GM23248 (cell line): ENCODE data around the gene MAGI1. TPM values are rescaled to one million over a fixed set of nuclear protein-coding genes. Genes with fewer than 3 reads are reported as not detected.

ENCODE experiments used
- DNase-seq: peaks from one replicate; pipeline ENCODE4 v3.0.0-alpha.2; 2015
- H2AFZ ChIP-seq: fragments of 200-600 bp; sonication (generic); 2 replicates; pipeline ENCODE4 v1.6.1; 2016; ENCODE audit warnings: antibody characterized with exemption
- H3F3A ChIP-seq: fragments of 200-600 bp; sonication (generic); 2 replicates; pipeline ENCODE4 v1.6.1; 2016; ENCODE audit warnings: mild to moderate bottlenecking, antibody characterized with exemption, mixed run types; ENCODE audit not compliant: insufficient read depth
- H3K27ac ChIP-seq: fragments of 200-600 bp; sonication (generic); 2 replicates; pipeline ENCODE4 v1.5.1; 2016; ENCODE audit warnings: mild to moderate bottlenecking
- H3K27me3 ChIP-seq: fragments of 200-600 bp; sonication (generic); replicated peaks from 2 replicates; pipeline ENCODE4 v1.6.1; 2016; ENCODE audit warnings: mild to moderate bottlenecking; ENCODE audit not compliant: insufficient read depth
- H3K36me3 ChIP-seq: fragments of 200-600 bp; sonication (generic); 2 replicates; pipeline ENCODE4 v1.6.1; 2016; ENCODE audit warnings: low read depth, mild to moderate bottlenecking
- H3K4me1 ChIP-seq: fragments of 200-600 bp; sonication (generic); 2 replicates; pipeline ENCODE4 v1.6.1; 2016; ENCODE audit warnings: mild to moderate bottlenecking; ENCODE audit not compliant: insufficient read depth
- H3K4me2 ChIP-seq: fragments of 200-600 bp; sonication (generic); one replicate; pipeline ENCODE4 v1.6.1; 2016; ENCODE audit warnings: mild to moderate bottlenecking; ENCODE audit not compliant: unreplicated experiment
- H3K4me3 ChIP-seq: fragments of 200-600 bp; sonication (generic); 2 replicates; pipeline ENCODE4 v1.5.1; 2016; ENCODE audit warnings: mild to moderate bottlenecking
- H3K79me2 ChIP-seq: fragments of 200-600 bp; sonication (generic); 2 replicates; pipeline ENCODE4 v1.6.1; 2016; ENCODE audit warnings: mild to moderate bottlenecking; ENCODE audit not compliant: insufficient read depth
- H3K9ac ChIP-seq: fragments of 200-600 bp; sonication (generic); 2 replicates; pipeline ENCODE4 v1.6.1; 2016; ENCODE audit warnings: mild to moderate bottlenecking
- H3K9me2 ChIP-seq: fragments of 200-600 bp; sonication (generic); 2 replicates; pipeline ENCODE4 v1.6.1; 2016; ENCODE audit warnings: mixed run types, mild to moderate bottlenecking, moderate library complexity; ENCODE audit not compliant: insufficient read depth
- H3K9me3 ChIP-seq: fragments of 200-600 bp; sonication (generic); one replicate; pipeline ENCODE4 v1.6.1; 2017; ENCODE audit warnings: low read depth
- H4K20me1 ChIP-seq: fragments of 200-600 bp; sonication (generic); 2 replicates; pipeline ENCODE4 v1.6.0; 2016; ENCODE audit not compliant: insufficient read depth
- EZH2 ChIP-seq: fragments of 200-600 bp; sonication (generic); IDR thresholded peaks from 2 replicates; pipeline ENCODE4 v1.6.1; 2018; ENCODE audit warnings: antibody characterized with exemption, mild to moderate bottlenecking; ENCODE audit not compliant: insufficient read depth, poor library complexity, severe bottlenecking
- EZH2phosphoT487 ChIP-seq: fragments of 200-600 bp; sonication (generic); IDR thresholded peaks from 2 replicates; pipeline ENCODE4 v1.6.1; 2018; ENCODE audit warnings: antibody characterized with exemption, moderate library complexity, mild to moderate bottlenecking, low read depth; ENCODE audit not compliant: insufficient read depth
- WGBS, 2 experiments: methylation state at CpG; one replicate each; pipeline ENCODE4 v1.1.6; 2015 to 2017; ENCODE audit warnings: low lambda C conversion rate in 2 of 2, low coverage in 1 of 2; ENCODE audit errors: missing lambda C conversion rate in 2 of 2; 5-methylcytosine and 5-hydroxymethylcytosine counted together
- in situ Hi-C: fragments of 300-500 bp; cut with MboI; formaldehyde crosslinking; loops from 2 replicates; pipeline ENCODE4 v1.15.0; 2020
- polyA plus RNA-seq: library from polyadenylated mRNA; unstranded; fragments of >200 nt; fragmentation: Nextera tagmentation; extraction: Ambion mirVana; gene quantifications from 2 replicates; pipeline ENCODE4 v1.2.1, GENCODE V29; 2016
- total RNA-seq: library from RNA; depleted of rRNA; stranded (reverse); fragments of >200 nt; shearing (Covaris generic); gene quantifications from 2 replicates; pipeline ENCODE4 v1.2.3, GENCODE V29; 2014

Gene MAGI1
- total and polyA plus RNA-seq, 2 experiments from 2014 or later: 7.3 to 13.8 TPM

DNA sequence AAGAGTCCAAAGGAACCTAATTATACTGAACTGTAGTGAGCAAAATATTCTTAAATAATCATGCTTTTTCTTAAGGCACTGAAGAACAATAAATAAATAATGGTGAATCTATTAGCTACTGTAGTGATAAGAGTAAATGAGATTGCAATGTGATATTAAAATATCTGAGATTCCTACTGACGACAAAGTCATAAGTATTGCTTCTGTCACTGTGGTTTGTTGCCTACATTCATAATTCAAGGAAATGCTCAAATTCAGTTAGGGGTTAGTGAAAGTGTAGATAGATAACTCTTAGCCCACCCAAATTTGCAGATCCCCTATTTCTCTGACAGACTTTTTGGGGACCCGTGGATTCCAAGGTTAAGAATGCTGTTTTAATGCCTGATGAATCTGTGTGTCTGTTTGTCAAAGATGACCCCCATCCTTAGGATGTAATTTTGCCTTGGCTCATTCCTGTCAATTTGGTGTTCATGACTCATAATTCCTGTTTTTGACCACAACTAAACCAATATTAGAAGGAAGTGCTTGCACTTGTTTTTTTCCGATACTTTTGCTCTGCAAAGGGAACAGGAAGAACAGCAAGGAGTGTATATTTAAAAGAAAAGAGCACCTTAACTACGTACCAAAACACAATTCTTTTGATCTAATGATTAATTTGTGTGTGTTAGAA is 86.7 kb downstream of the MAGI1 start:
- Histone ChIP-seq H2AFZ (no peak overlapping the region), H3K4me2 (no peak overlapping the region), H3K27me3 (no peaks in the 10 kb centered on the region), H3K4me1 (peaks cover 47% of the 10 kb centered on the region), H3F3A (peaks cover 29% of the 10 kb centered on the region), H3K9me2 (no peaks in the 10 kb centered on the region), H3K4me3 (no peak overlapping the region), H3K27ac (no peak overlapping the region), H3K9me3 (no peaks in the 10 kb centered on the region), H3K36me3 (no peaks in the 10 kb centered on the region), H4K20me1 (no peaks in the 10 kb centered on the region), H3K9ac (no peak overlapping the region), H3K79me2 (peaks cover 93% of the 10 kb centered on the region)
- DNase-seq: no peak
- TF ChIP-seq EZH2phosphoT487 (no peak), EZH2 (no peak)
- in situ Hi-C loops: no loop called here
- 79 to 86% methylated on average over 4 of the region's 4 CpGs for WGBS, 2 experiments

DNA sequence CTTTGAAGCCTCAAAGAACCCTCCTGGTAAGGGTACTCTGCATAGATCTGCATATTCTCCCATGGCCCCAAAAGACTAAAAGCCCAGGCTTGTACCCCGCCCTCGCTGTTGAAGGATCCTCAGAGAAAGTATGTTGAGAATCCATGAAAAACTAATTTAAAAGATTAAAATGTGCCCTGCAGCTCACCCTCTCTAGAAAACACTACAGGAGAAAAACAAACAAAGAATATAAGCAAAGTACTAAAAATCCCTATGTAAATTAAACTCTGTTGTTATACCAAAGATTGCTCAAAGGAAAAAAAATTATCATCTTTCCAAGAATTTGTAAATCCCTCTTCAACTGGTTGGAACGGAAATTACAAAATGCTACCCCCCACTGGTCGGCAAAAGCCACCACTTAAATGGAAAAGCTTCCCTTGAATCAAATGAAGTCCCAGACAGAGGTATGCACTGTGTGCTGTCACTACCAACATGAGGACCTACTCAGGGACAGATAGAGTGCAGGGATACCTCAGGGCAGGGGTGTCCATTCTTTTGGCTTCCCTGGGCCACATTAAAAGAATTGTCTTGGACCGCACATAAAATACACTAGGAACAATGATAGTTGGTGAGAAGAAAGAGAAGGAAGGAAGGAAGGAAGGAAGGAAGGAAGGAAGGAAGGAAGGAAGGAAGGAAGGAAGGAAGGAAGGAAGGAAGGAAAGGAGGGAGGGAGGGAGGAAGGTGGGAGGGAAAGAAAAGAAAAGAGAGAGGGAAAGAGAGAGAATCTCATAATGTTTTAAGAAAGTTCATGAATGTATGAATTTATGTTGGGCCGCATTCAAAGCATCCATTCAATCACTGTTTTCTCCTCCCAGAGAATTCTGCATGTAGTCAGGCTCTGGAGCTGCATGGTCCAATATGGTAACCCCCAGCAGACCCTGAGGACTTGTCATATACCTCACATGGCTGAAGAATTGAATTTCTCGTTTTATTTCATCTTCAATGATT is 88.1 kb downstream of the MAGI1 start:
- H2AFZ ChIP-seq: no peak overlapping the region
- no peaks in the 10 kb centered on the region for H3K9me3 ChIP-seq
- WGBS, 2 experiments: 90 to 93% methylated on average over 7 of the region's 7 CpGs
- peaks cover 45% of the 10 kb centered on the region for H3K4me1 ChIP-seq
- H3K27ac ChIP-seq: no peak overlapping the region
- no peaks in the 10 kb centered on the region for H3K9me2 ChIP-seq
- H4K20me1 ChIP-seq: no peaks in the 10 kb centered on the region
- DNase-seq: no peak
- H3K36me3 ChIP-seq: no peaks in the 10 kb centered on the region
- in situ Hi-C loops: no loop called here
- no peak overlapping the region for H3K9ac ChIP-seq
- H3F3A ChIP-seq: peaks cover 18% of the 10 kb centered on the region
- H3K79me2 ChIP-seq: peaks cover 94% of the 10 kb centered on the region
- TF ChIP-seq EZH2phosphoT487 (no peak), EZH2 (no peak)
- no peaks in the 10 kb centered on the region for H3K27me3 ChIP-seq
- H3K4me3 ChIP-seq: no peak overlapping the region
- no peak overlapping the region for H3K4me2 ChIP-seq

DNA sequence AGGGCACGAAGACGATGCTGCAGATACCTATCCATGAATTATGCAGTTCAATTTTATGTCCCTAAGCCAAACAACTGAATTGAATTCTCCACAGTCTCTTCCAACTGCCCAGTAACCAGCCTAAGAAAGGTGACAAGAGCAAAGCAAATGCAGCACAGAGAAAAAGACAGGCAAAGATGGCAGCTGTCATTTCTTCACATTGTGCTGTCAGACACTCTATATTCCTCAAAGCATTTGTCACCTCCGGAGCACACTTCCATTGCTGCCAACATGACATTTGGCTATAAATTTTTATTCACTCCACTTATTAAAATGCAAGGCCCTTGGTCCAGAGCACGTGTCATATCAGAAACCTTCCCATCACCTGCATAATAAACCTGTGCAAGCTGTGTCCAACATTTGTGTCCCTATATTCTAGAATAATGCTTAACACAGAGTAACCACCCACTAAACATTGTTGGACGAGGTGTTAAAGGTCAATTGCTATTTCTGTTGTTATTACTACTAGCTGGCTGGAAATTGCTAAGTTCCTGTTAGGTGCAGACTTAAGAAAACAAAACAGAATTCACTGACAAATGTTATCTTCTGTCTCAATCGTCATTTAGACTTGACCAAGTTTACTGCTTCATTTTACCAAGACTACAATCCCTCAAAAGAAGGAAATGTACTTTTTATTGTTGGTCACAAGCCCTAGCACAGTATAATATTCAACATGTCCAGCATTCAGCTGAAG is 89.7 kb downstream of the MAGI1 start:
- Histone ChIP-seq H3K4me2 (no peak overlapping the region), H3F3A (peaks cover 12% of the 10 kb centered on the region), H3K9me3 (no peaks in the 10 kb centered on the region), H3K9me2 (no peaks in the 10 kb centered on the region), H4K20me1 (no peaks in the 10 kb centered on the region), H3K4me3 (no peak overlapping the region), H3K27ac (no peak overlapping the region), H2AFZ (no peak overlapping the region), H3K27me3 (no peaks in the 10 kb centered on the region), H3K79me2 (peaks cover 92% of the 10 kb centered on the region), H3K4me1 (peaks cover 37% of the 10 kb centered on the region), H3K9ac (no peak overlapping the region), H3K36me3 (no peaks in the 10 kb centered on the region)
- 89% methylated on average over 6 of the region's 6 CpGs for WGBS, 2 experiments
- TF ChIP-seq EZH2phosphoT487 (no peak), EZH2 (no peak)
- in situ Hi-C loops: no loop called here
- no peak for DNase-seq

- H4K20me1 ChIP-seq: no peaks in the 10 kb centered on the region
- H3K27me3 ChIP-seq: no peaks in the 10 kb centered on the region
- no peak overlapping the region for H3K27ac ChIP-seq
- no peaks in the 10 kb centered on the region for H3K36me3 ChIP-seq
- peaks cover 10% of the 10 kb centered on the region for H3F3A ChIP-seq
- H3K9me2 ChIP-seq: no peaks in the 10 kb centered on the region
- TF ChIP-seq EZH2 (no peak), EZH2phosphoT487 (no peak)
- H3K4me1 ChIP-seq: peaks cover 17% of the 10 kb centered on the region
- no peak overlapping the region for H3K4me2 ChIP-seq
- H3K4me3 ChIP-seq: no peak overlapping the region
- no peak overlapping the region for H2AFZ ChIP-seq
- H3K79me2 ChIP-seq: peaks cover 91% of the 10 kb centered on the region
- WGBS, 2 experiments: 85 to 87% methylated on average over 6 of the region's 6 CpGs
- in situ Hi-C loops: no loop called here
- DNase-seq: peak; percentile 37
- H3K9ac ChIP-seq: no peak overlapping the region
- no peaks in the 10 kb centered on the region for H3K9me3 ChIP-seq
Measured at GRCh38 chr3:65946438-65946837, 92.3 kb downstream of the MAGI1 start.
